ENCODE results near the gene TRNP1.
A peak's percentile ranks its signal among the peaks of the same experiment; 100 is the strongest.

TRNP1 gene

DNA sequence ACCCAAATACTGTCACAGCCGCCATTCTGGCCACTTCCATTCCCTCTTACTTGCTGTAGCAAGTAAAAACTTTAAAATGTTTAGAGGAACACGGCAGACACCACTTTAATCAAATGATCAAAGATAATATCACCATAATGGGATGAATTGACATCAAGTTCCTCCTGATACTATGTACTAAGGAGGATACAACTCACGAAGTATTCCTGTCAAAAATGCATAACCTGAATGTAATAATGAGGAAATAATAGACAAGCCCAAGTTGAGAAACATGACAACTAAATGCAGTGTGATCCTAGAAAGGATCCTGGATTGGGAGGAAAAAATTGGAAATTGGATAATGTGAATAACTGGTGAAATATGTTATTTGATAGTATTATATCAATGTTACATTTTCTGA lies 37.2 kb upstream of the TRNP1 start:
- Histone ChIP-seq H3K27ac (ENCODE audit: low read depth, low read length) (no peak overlapping the region), H3K9me3 (ENCODE audit: insufficient read depth, low read depth, low read length) (no peaks in the 10 kb centered on the region), H3K4me3 (ENCODE audit: low read length) (no peak overlapping the region), H3K4me1 (ENCODE audit: insufficient read depth, low read length) (no peaks in the 10 kb centered on the region), H3K27me3 (ENCODE audit: insufficient read depth, low read length) (peaks cover 28% of the 10 kb centered on the region), H3K9ac (ENCODE audit: low read depth, low read length) (no peak overlapping the region), H3K36me3 (ENCODE audit: insufficient read depth, low read length) (peaks cover 3% of the 10 kb centered on the region; the same call in 1 of the 2 replicates)
- 98% methylated on average over 3 of the region's 3 CpGs for WGBS

DNA sequence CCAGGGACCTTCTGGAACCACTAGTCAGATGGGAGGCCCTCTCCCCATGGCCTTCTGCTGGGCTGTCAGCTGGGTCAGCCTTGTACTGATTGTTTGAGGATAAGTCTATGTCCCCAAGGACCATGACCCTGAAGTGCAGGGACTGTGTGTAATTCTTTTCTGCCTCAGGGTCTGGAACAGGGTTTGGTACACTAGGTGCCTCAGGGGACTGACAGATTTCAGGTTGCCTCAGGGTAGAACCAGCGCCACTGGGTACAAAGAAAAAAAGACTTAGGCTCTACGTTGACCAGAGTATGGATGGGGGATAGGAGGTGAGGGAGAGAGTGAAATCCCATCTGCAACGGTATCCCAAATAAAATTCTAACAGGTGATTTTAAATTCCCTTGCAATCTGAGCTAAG lies 36.2 kb upstream of the TRNP1 start:
- H3K9me3 ChIP-seq (ENCODE audit: insufficient read depth, low read depth, low read length) = no peaks in the 10 kb centered on the region
- no peaks in the 10 kb centered on the region for H3K4me1 ChIP-seq (ENCODE audit: insufficient read depth, low read length)
- H3K36me3 ChIP-seq (ENCODE audit: insufficient read depth, low read length) = no peaks in the 10 kb centered on the region
- WGBS = 90% methylated on average over 3 of the region's 3 CpGs
- H3K27me3 ChIP-seq (ENCODE audit: insufficient read depth, low read length) = peaks cover 32% of the 10 kb centered on the region
- no peak overlapping the region for H3K4me3 ChIP-seq (ENCODE audit: low read length)
- H3K9ac ChIP-seq (ENCODE audit: low read depth, low read length) = no peak overlapping the region
- no peak overlapping the region for H3K27ac ChIP-seq (ENCODE audit: low read depth, low read length)

DNA sequence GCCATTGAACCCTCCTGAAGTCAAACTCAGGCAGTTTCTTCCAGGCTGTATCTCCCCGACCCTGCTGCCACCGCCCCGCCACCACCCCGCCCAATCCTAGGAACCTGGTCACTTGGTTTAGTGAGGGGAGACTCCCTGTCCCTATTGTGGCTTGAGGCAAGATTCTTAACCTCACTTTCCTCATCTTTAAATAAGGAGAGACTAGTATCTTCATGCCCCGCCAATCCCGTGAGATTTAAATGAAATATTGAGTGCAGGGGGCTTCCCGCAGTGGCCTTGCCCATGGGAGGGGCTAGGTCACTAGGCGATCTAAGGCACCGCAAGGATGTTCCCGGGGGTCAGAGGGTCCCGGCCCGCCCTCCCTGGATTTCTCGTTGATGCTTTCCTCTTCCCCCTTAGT lies 34.2 kb upstream of the TRNP1 start:
- WGBS = 40% methylated on average over 13 of the region's 13 CpGs
- no peaks in the 10 kb centered on the region for H3K9me3 ChIP-seq (ENCODE audit: insufficient read depth, low read depth, low read length)
- H3K9ac ChIP-seq (ENCODE audit: low read depth, low read length) = peak overlapping the region; percentile 77
- no peaks in the 10 kb centered on the region for H3K4me1 ChIP-seq (ENCODE audit: insufficient read depth, low read length)
- H3K27ac ChIP-seq (ENCODE audit: low read depth, low read length) = no peak overlapping the region
- H3K4me3 ChIP-seq (ENCODE audit: low read length) = peak overlapping the region; percentile 79
- H3K36me3 ChIP-seq (ENCODE audit: insufficient read depth, low read length) = no peaks in the 10 kb centered on the region
- peaks cover 32% of the 10 kb centered on the region for H3K27me3 ChIP-seq (ENCODE audit: insufficient read depth, low read length)

DNA sequence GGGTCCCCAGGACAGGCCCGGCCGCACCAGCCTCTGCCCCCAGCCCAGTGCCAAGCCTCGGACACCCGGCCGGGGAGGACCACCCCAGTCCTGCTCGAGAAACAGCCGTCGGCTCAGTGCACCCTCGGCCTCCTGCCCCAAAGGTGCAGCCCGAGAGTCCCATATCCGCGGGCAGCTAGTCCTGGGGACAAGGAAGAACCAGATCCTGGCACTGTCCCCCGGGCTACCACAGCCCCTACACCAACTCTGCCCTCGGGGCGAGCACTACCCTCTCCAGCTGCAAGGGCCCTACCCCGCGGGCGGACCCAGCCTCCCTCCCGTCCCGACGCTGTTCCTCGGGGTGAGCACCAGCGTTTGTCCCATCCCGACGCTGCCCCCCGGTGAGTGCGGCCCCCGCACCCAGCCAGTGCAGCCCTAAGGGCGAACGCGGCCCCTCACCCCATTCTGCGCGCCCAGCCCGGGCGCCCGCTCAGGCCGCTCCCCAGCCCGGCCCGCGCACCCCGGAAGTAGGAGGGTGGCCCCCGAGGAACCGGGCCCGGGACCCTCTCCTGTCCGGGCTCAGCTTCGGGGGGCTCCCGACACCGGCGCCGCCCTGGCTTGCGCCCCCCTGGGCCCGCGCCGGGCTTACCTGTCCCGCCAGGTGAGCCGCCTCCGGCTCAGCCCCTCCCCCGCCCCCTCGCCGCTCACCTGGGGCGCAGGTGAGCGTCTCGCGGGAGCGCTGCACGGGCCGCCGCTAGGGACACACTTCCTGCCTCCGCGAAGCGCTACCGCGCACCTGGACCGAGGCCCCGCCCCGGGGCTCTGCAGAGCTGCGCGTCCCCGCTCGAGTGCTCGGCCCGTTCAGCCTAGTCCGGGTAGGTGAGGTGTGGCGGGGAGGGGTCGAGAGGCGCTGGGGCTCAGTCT lies 33.5 kb upstream of the TRNP1 start, which contains the start of gene KDF1:
Gene KDF1 (minus strand): TSS at position 747 of the 903 bp plus-strand sequence. CDS start 8,088 bp downstream, outside the sequence.
- peaks cover 32% of the 10 kb centered on the region for H3K27me3 ChIP-seq (ENCODE audit: insufficient read depth, low read length)

DNA sequence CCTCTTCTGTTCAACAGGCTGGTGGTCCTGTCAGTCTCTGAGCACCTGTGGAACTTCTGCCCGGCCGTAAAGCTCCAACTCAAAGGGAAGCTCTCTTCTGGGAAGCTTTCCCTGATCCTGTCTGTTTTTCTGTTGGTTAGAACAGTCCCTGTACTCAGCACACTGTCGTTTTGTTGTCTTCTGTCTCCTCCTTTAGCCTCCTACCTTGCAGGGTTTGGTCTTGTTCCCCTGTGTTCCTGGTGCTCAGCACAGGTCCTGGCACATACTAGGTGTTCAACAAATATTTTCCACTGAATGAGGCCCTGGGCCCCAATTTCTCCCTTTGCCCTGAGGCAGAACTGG lies 32.9 kb upstream of the TRNP1 start:
- peak overlapping the region; percentile 52 for H3K9ac ChIP-seq (ENCODE audit: low read depth, low read length)
- no peaks in the 10 kb centered on the region for H3K36me3 ChIP-seq (ENCODE audit: insufficient read depth, low read length)
- 15% methylated on average over 3 of the region's 3 CpGs for WGBS
- H3K4me3 ChIP-seq (ENCODE audit: low read length) = peak overlapping the region; percentile 79
- H3K27ac ChIP-seq (ENCODE audit: low read depth, low read length) = peak overlapping the region; percentile 14; the same call in 1 of the 2 replicates
- no peaks in the 10 kb centered on the region for H3K4me1 ChIP-seq (ENCODE audit: insufficient read depth, low read length)
- H3K27me3 ChIP-seq (ENCODE audit: insufficient read depth, low read length) = peaks cover 32% of the 10 kb centered on the region
- no peaks in the 10 kb centered on the region for H3K9me3 ChIP-seq (ENCODE audit: insufficient read depth, low read depth, low read length)

More for the DNA sequence above, 33.5 kb upstream of the TRNP1 start, which contains the start of gene KDF1:
- no peaks in the 10 kb centered on the region for H3K9me3 ChIP-seq (ENCODE audit: insufficient read depth, low read depth, low read length)
- H3K4me1 ChIP-seq (ENCODE audit: insufficient read depth, low read length) = no peaks in the 10 kb centered on the region
- H3K9ac ChIP-seq (ENCODE audit: low read depth, low read length) = peak within 1 kb of the TSS; percentile 77
- peak within 1 kb of the TSS; percentile 79 for H3K4me3 ChIP-seq (ENCODE audit: low read length)
- no peaks in the 10 kb centered on the region for H3K36me3 ChIP-seq (ENCODE audit: insufficient read depth, low read length)
- WGBS = 1% methylated on average over 86 of the region's 86 CpGs
- peak within 1 kb of the TSS; percentile 14; the same call in 1 of the 2 replicates for H3K27ac ChIP-seq (ENCODE audit: low read depth, low read length)

DNA sequence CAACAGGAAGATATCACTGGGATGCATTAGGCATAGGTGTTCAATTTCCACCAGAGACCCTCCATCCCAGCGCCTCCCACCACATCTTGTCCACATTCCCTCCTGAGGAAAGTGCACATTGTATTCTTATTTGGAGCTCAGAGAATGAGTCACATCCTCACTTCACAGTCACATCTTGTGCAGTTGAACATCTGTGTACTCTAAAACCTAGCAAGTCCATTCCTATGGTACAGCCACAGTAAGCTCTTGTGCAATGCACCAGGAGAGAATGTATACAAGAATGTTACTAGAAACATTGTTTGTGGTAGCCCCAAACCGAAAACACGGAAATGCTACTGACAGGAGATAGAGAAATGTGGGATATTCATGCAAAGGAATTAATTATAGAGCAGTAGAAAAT lies 31.7 kb upstream of the TRNP1 start:
- H3K9me3 ChIP-seq (ENCODE audit: insufficient read depth, low read depth, low read length) = no peaks in the 10 kb centered on the region
- no peak overlapping the region for H3K4me3 ChIP-seq (ENCODE audit: low read length)
- no peaks in the 10 kb centered on the region for H3K4me1 ChIP-seq (ENCODE audit: insufficient read depth, low read length)
- no peak overlapping the region for H3K27ac ChIP-seq (ENCODE audit: low read depth, low read length)
- H3K36me3 ChIP-seq (ENCODE audit: insufficient read depth, low read length) = no peaks in the 10 kb centered on the region
- WGBS = 81% methylated on average over 3 of the region's 3 CpGs
- H3K27me3 ChIP-seq (ENCODE audit: insufficient read depth, low read length) = peaks cover 32% of the 10 kb centered on the region
- H3K9ac ChIP-seq (ENCODE audit: low read depth, low read length) = no peak overlapping the region

DNA sequence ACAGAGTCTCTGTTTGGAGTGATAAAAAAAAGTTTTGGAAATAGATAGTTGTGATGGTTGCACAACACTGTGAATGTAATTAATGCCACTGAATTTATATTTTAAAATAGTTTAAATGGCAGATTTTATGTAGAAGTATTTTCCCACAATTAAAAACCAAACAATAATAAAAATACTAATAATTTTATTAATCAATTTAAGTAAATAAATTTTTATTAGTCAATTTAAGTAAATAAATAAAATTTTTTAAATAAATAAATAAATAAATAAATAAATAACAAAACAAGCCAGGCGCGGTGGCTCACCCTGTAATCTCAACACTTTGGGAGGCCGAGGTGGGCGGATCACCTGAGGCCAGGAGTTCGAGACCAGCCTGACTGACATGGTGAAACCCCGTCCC lies 28.3 kb upstream of the TRNP1 start:
- no peaks in the 10 kb centered on the region for H3K36me3 ChIP-seq (ENCODE audit: insufficient read depth, low read length)
- no peak overlapping the region for H3K4me3 ChIP-seq (ENCODE audit: low read length)
- peaks cover 13% of the 10 kb centered on the region; the same call in 1 of the 2 replicates for H3K27me3 ChIP-seq (ENCODE audit: insufficient read depth, low read length)
- no peak overlapping the region for H3K9ac ChIP-seq (ENCODE audit: low read depth, low read length)
- WGBS = 94% methylated on average over 6 of the region's 6 CpGs
- H3K27ac ChIP-seq (ENCODE audit: low read depth, low read length) = no peak overlapping the region
- no peaks in the 10 kb centered on the region for H3K9me3 ChIP-seq (ENCODE audit: insufficient read depth, low read depth, low read length)
- no peaks in the 10 kb centered on the region for H3K4me1 ChIP-seq (ENCODE audit: insufficient read depth, low read length)

DNA sequence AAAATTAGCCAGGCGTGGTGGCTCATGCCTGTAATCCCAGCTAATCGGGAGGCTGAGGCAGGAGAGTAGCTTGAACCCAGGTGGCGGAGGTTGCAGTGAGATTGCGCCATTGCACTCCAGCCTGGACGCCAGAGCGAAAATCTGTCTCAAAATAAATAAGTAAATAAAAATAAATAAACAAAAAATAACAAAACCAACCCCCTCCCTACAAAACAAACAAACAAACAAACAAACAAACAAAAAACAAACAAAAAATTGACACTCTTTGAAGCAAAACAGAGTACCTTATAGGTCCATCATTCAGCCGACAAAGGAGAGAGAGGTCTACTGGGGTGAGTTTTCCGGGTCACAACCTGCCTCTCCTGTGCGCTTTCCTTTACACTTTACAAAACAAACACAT lies 27.9 kb upstream of the TRNP1 start:
- no peak overlapping the region for H3K4me3 ChIP-seq (ENCODE audit: low read length)

DNA sequence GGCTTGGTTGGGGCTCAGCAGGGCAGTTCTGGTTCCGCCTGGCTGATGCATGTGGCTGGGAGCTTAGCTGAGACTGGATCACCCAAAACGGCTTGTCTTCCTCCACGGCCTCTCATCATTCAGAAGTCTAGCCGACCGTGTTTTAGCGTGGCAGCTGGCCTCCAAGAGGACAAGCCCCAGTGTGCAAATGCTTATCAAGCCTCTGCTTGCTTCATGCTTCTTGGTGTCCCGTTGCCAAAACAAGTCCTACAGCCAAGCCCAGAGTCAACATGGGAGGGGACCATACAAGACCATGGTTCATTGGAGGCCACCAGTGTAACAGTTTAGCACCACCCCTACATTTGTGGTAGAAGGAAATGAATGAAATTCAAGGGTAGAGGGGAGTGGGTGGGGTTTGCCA lies 22.7 kb upstream of the TRNP1 start:
- Histone ChIP-seq H3K4me3 (ENCODE audit: low read length) (no peak overlapping the region), H3K27me3 (ENCODE audit: insufficient read depth, low read length) (no peaks in the 10 kb centered on the region), H3K27ac (ENCODE audit: low read depth, low read length) (no peak overlapping the region), H3K9ac (ENCODE audit: low read depth, low read length) (no peak overlapping the region), H3K36me3 (ENCODE audit: insufficient read depth, low read length) (no peaks in the 10 kb centered on the region), H3K4me1 (ENCODE audit: insufficient read depth, low read length) (peaks cover 7% of the 10 kb centered on the region; the same call in 1 of the 2 replicates), H3K9me3 (ENCODE audit: insufficient read depth, low read depth, low read length) (no peaks in the 10 kb centered on the region)
- 91% methylated on average over 7 of the region's 7 CpGs for WGBS

More for the DNA sequence above, 27.9 kb upstream of the TRNP1 start:
- H3K4me1 ChIP-seq (ENCODE audit: insufficient read depth, low read length) = no peaks in the 10 kb centered on the region
- H3K27me3 ChIP-seq (ENCODE audit: insufficient read depth, low read length) = peaks cover 9% of the 10 kb centered on the region; the same call in 1 of the 2 replicates
- H3K9ac ChIP-seq (ENCODE audit: low read depth, low read length) = no peak overlapping the region
- no peak overlapping the region for H3K27ac ChIP-seq (ENCODE audit: low read depth, low read length)
- H3K9me3 ChIP-seq (ENCODE audit: insufficient read depth, low read depth, low read length) = no peaks in the 10 kb centered on the region
- no peaks in the 10 kb centered on the region for H3K36me3 ChIP-seq (ENCODE audit: insufficient read depth, low read length)
- WGBS = 95% methylated on average over 6 of the region's 9 CpGs

DNA sequence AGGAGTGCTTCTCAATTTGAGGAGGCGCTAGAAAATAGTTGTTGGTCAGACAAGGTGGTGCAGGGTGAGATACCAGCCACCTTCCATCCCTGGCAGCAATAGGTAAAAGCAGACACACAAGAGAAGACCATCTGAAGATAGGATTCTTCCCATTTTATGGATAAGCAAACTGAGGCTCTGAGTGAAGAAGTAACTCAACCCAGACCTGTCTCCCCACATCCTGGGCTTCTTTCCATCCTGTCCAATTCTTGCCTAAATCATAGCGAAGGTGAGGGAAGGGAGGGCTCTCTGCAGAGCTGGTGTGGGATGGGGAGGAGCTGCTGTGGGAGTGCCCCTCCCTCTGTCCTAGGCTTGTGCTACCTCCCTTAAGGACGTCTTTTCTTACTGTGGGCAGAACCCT lies 21.9 kb upstream of the TRNP1 start:
- H3K4me1 ChIP-seq (ENCODE audit: insufficient read depth, low read length) = peaks cover 7% of the 10 kb centered on the region; the same call in 1 of the 2 replicates
- no peaks in the 10 kb centered on the region for H3K36me3 ChIP-seq (ENCODE audit: insufficient read depth, low read length)
- H3K27me3 ChIP-seq (ENCODE audit: insufficient read depth, low read length) = no peaks in the 10 kb centered on the region
- no peak overlapping the region for H3K27ac ChIP-seq (ENCODE audit: low read depth, low read length)
- no peak overlapping the region for H3K9ac ChIP-seq (ENCODE audit: low read depth, low read length)
- H3K4me3 ChIP-seq (ENCODE audit: low read length) = no peak overlapping the region
- 83% methylated on average over 3 of the region's 3 CpGs for WGBS
- no peaks in the 10 kb centered on the region for H3K9me3 ChIP-seq (ENCODE audit: insufficient read depth, low read depth, low read length)

DNA sequence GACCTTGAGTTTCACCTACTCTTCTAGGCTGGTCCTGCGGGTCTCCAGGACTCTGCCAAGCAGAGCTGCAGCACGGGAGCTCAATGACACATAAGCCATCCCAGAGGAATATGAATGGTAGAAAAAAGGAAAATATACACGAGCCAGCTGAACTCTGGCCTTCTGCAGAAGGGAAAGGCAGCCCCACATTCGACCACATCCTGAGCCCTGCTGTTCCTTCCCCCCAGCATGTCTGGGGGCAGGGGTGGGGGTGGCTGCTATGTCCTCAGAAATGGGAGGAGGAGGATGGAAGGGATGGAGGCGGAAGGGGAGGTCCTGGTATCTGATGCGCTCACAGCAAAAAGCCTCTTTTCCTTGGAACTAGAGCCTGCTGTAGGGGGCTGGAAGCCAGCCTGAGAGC lies 21.1 kb upstream of the TRNP1 start:
- Histone ChIP-seq H3K4me1 (ENCODE audit: insufficient read depth, low read length) (peaks cover 7% of the 10 kb centered on the region; the same call in 1 of the 2 replicates), H3K27me3 (ENCODE audit: insufficient read depth, low read length) (no peaks in the 10 kb centered on the region), H3K27ac (ENCODE audit: low read depth, low read length) (no peak overlapping the region), H3K36me3 (ENCODE audit: insufficient read depth, low read length) (no peaks in the 10 kb centered on the region), H3K9ac (ENCODE audit: low read depth, low read length) (no peak overlapping the region), H3K9me3 (ENCODE audit: insufficient read depth, low read depth, low read length) (no peaks in the 10 kb centered on the region), H3K4me3 (ENCODE audit: low read length) (no peak overlapping the region)
- 63% methylated on average over 6 of the region's 6 CpGs for WGBS

Data from HUES64 (cell line).